ENCODE measurements around the gene RAPGEF4. TPM values are rescaled to one million over a fixed set of nuclear protein-coding genes. Genes with fewer than 3 reads are reported as not detected.

The RAPGEF4 gene
- total and polyA plus RNA-seq, 2 of the 13 experiments (the other 11 are each of a cell fraction or from before 2014, with no cell fraction given) = 0.78 to 0.91 TPM

- no peak for TF ChIP-seq MTA1 (CRISPR knock-in tag; IDR thresholded peaks at IDR 0.05; ENCODE audit: borderline replicate concordance)
- no peak for TF ChIP-seq SAFB2 (CRISPR knock-in tag; IDR thresholded peaks at IDR 0.05; ENCODE audit: borderline replicate concordance, low read depth)
- TF ChIP-seq EP300 (IDR thresholded peaks at IDR 0.05; ENCODE audit: low read depth in 2 of 2, low read length in 2 of 2) = peak in 1 of 2 experiments; percentile 72; a peak in 2 of 4 replicates
- TF ChIP-seq EP300 (CRISPR knock-in tag; IDR thresholded peaks at IDR 0.05; ENCODE audit: borderline replicate concordance) = no peak
- TF ChIP-seq SAP130 (CRISPR knock-in tag; IDR thresholded peaks at IDR 0.05; ENCODE audit: low read depth) = peak; percentile 42; the same call in 1 of the 2 replicates
- no peak for TF ChIP-seq PCBP1 (IDR thresholded peaks at IDR 0.05; ENCODE audit: borderline replicate concordance, low read depth, low read length)
- peak; percentile 25; the same call in 1 of the 2 replicates for TF ChIP-seq RXRA (CRISPR knock-in tag; IDR thresholded peaks at IDR 0.05)
- TF ChIP-seq FOXO1 (CRISPR knock-in tag; IDR thresholded peaks at IDR 0.05) = peak; percentile 38; the same call in 1 of the 2 replicates
- TF ChIP-seq ZSCAN9 (CRISPR knock-in tag; IDR thresholded peaks at IDR 0.05; ENCODE audit: borderline replicate concordance) = peak; percentile 23; the same call in 1 of the 2 replicates
- TF ChIP-seq PAXIP1 (CRISPR knock-in tag; conservative IDR thresholded peaks at IDR 0.05) = peak; percentile 83
- no peak for TF ChIP-seq ZNF639 (CRISPR knock-in tag; conservative IDR thresholded peaks at IDR 0.05)
- TF ChIP-seq NCOA1 (CRISPR knock-in tag; IDR thresholded peaks at IDR 0.05) = 0 out of 2 replicates have a peak, but pooled peaks have one; percentile 42
- no peak for TF ChIP-seq ZNF276 (CRISPR knock-in tag; IDR thresholded peaks at IDR 0.05; ENCODE audit: low read depth)
- TF ChIP-seq ZSCAN29 (CRISPR knock-in tag; conservative IDR thresholded peaks at IDR 0.05) = 0 out of 2 replicates have a peak, but pooled peaks have one; percentile 48
- TF ChIP-seq ZXDC (CRISPR knock-in tag; IDR thresholded peaks at IDR 0.05) = no peak
- TF ChIP-seq, protein P1, sequence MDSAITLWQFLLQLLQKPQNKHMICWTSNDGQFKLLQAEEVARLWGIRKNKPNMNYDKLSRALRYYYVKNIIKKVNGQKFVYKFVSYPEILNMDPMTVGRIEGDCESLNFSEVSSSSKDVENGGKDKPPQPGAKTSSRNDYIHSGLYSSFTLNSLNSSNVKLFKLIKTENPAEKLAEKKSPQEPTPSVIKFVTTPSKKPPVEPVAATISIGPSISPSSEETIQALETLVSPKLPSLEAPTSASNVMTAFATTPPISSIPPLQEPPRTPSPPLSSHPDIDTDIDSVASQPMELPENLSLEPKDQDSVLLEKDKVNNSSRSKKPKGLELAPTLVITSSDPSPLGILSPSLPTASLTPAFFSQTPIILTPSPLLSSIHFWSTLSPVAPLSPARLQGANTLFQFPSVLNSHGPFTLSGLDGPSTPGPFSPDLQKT (CRISPR knock-in tag; IDR thresholded peaks at IDR 0.05; ENCODE audit: borderline replicate concordance) = no peak
- TF ChIP-seq MXD1 (CRISPR knock-in tag; IDR thresholded peaks at IDR 0.05) = no peak
These were observed 267.3 kb downstream of the RAPGEF4 start (continued) for GRCh38 chr2:173002751-173003541.

Data from HepG2 (cell line).